OCI-LY3 (cell line): Measurements from ENCODE around the gene NHS.

Experiments used
- EZH2phosphoT487 ChIP-seq: fragments of 200-600 bp; shearing (Covaris generic); IDR thresholded peaks from 2 replicates; pipeline ENCODE4 v1.6.1; 2018; ENCODE audit warnings: antibody characterized with exemption, mixed run types, low read depth
- TF ChIP-seq, protein P1 (sequence below): fragments of 200-600, 300-600 bp; sonication (generic); IDR thresholded peaks from 2 replicates; pipeline ENCODE4 v1.5.1; 2014; ENCODE audit warnings: antibody characterized with exemption, low read length, low read depth

DNA sequence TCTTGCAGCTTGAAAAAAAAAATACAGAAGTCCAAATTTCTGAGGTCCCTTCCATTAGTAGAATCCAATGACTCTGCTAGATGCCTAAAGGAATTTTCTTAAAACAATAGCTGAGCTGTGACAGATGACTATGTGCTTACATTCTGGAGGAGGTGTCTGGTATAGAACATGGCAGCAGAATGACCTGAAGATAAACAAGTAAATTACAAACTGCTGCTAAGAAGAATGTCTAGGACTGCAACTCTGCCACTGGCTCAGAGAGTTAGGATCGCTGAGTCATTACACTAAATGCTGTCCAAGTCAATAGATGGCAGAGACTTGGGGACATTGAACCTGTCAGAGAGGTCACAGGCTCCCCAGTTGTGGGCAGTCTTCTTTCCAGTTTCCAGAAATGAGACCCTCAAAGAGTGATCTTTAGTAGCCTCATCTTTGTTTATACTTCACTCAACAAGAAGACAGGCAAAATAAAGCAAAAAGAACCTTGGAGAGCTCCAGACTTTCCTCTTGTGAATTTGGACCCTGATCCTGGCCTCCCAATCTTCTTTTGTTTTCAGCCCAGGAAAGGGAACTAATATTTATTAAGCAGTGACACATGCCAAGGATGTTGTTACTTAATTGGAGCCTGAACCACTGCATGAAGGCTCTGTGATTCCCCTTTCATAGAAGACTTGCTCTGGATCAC, 305.9 kb downstream of the NHS start:
- no peak for TF ChIP-seq EZH2phosphoT487
- TF ChIP-seq, protein P1, sequence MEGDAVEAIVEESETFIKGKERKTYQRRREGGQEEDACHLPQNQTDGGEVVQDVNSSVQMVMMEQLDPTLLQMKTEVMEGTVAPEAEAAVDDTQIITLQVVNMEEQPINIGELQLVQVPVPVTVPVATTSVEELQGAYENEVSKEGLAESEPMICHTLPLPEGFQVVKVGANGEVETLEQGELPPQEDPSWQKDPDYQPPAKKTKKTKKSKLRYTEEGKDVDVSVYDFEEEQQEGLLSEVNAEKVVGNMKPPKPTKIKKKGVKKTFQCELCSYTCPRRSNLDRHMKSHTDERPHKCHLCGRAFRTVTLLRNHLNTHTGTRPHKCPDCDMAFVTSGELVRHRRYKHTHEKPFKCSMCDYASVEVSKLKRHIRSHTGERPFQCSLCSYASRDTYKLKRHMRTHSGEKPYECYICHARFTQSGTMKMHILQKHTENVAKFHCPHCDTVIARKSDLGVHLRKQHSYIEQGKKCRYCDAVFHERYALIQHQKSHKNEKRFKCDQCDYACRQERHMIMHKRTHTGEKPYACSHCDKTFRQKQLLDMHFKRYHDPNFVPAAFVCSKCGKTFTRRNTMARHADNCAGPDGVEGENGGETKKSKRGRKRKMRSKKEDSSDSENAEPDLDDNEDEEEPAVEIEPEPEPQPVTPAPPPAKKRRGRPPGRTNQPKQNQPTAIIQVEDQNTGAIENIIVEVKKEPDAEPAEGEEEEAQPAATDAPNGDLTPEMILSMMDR, result no peak
